A549 (cell line): ENCODE measurements around the gene PCYT1A.

Experiments
- NR3C1 ChIP-seq: fragments of >200 bp; sonication (Bioruptor Twin); formaldehyde crosslinking; IDR thresholded peaks from 3 replicates; pipeline ENCODE4 v1.6.1; 2017
- ZFP36 ChIP-seq: fragments of 450-650 bp; IDR thresholded peaks from 2 replicates; pipeline ENCODE4 v1.6.1; 2014; ENCODE audit warnings: borderline replicate concordance; ENCODE audit not compliant: partially characterized antibody

DNA sequence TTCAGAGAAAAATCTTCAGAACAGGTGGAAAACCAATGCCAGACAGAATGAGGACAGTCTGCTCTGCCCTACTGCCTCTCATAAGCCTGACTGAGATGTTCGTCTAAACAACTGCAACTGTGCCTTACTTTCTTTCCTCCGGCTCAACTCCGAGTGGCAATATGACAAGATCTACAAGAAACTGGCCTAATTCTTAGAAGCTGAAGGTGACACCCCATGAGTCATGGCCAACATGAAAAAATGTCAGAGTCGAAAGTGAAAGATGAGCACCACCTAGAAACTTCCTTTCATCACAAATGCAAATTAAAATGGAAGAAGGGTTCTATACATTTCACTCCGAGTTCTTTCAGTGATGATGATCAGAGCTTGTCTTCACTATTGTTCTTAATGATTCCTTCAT lies 12.9 kb downstream of the PCYT1A start:
- TF ChIP-seq NR3C1 (no peak), ZFP36 (no peak)
